Measurements from ENCODE around the gene CXCR6.

Gene CXCR6

GRCh38 chr3:45922950-45923590 lies 20.2 kb upstream of the CXCR6 start:
- DNase-seq: no peak

GRCh38 chr3:45923755-45924154 lies 19.5 kb upstream of the CXCR6 start:
- no peak for DNase-seq

- no peak for DNase-seq
Measured at GRCh38 chr3:45927881-45928280, 15.4 kb upstream of the CXCR6 start.

DNA sequence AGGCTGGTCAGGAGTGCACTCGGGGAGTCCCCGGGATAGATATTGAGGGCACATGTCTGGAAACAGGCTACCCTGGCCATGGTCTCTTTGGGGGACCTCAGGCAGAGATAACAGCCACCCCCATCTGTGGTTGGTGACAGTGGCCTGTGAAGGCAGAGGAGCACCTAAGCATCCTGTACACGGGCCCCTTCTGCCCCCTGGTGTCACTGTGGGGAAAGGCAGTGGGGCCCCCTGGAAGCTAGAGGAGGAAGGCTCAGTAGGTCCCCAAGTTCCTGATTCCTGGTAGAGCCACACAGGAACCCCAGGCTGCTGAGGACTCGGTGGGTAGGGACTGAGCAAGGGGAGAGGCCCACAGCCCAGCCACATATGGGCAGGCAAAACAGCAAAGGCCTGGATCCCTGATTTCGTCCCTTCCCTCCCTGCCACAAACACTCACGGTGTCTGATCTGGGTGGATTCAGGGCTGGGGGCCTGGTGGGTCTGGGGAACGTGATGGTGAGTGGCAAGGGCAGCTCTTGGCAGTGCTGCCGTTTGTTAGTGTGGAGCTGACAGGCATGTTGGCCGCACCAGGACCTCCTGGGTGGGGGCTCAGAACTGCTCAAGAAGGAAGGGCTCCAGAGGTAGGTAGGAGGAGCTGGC lies 14.1 kb upstream of the CXCR6 start:
- peak; percentile 1 for DNase-seq

DNA sequence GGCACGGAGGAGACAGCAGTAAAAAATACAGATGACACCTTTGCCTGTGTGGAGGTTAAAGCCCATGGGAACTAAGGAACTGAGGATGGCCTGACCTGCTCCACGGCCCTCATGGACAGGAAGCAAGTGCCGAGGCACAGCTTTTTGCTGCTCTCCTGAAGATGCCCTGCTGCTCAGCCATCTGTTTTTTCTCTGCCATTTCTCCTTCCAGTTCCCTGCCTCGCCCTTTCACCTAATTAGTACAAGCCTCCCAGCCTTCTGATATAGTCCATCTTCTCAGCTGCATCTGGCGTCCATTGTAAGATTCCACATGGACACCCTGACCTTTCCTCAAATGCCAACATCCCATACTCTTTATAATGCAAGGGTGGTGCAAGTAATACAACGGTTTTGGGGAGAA lies 11.8 kb upstream of the CXCR6 start:
- DNase-seq: peak; percentile 78

- DNase-seq: no peak
Measured at GRCh38 chr3:45932112-45932511, 11.2 kb upstream of the CXCR6 start.

DNA sequence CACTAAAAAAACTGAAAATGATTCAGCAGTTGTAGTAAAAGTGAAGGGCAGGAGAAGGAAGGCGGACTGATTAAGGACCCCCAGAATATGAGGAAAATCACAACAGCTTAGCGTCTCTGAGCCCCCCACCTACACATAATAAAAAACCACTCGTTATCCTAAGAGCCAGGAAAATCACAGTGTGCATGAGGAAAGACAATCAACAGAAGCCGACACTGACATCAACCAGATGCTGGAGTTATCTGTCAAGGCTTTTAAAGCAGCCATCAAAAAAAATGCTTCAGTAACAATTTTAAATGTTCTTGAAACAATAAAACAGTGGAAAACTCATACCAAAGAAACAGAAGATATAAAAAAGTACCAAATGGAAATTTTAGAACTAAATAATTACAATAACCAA lies 9.7 kb upstream of the CXCR6 start:
- peak; percentile 8 for DNase-seq

DNA sequence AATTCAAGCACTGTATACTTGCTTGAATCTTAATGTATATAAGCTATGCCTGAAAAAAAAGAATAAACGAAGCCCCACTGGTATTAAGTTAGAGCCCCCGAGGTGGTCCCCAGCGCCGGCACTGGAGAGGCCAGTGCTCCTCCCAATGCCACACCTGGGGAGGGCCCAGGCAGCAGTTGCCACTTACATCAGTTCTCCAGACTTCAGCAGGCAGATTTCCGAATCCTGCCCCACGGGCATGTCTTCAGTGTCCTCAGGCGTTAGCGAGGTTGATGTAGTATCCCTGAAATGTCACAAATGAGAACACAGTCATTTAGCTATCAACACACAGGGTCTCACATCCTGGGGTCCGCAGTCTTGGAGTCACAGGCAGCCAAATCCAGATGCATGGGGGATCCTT lies 7.0 kb upstream of the CXCR6 start:
- DNase-seq: no peak

GRCh38 chr3:45937206-45938042 lies 5.8 kb upstream of the CXCR6 start:
- no peak for DNase-seq

GRCh38 chr3:45938043-45938435 lies 5.2 kb upstream of the CXCR6 start:
- DNase-seq: no peak

- DNase-seq: peak; percentile 66
Measured at GRCh38 chr3:45938864-45939263, 4.4 kb upstream of the CXCR6 start.

- DNase-seq: peak; percentile 48
Measured at GRCh38 chr3:45939341-45939771, 3.9 kb upstream of the CXCR6 start.

GRCh38 chr3:45940004-45940780 lies 3.1 kb upstream of the CXCR6 start:
- peak; percentile 1 for DNase-seq

DNA sequence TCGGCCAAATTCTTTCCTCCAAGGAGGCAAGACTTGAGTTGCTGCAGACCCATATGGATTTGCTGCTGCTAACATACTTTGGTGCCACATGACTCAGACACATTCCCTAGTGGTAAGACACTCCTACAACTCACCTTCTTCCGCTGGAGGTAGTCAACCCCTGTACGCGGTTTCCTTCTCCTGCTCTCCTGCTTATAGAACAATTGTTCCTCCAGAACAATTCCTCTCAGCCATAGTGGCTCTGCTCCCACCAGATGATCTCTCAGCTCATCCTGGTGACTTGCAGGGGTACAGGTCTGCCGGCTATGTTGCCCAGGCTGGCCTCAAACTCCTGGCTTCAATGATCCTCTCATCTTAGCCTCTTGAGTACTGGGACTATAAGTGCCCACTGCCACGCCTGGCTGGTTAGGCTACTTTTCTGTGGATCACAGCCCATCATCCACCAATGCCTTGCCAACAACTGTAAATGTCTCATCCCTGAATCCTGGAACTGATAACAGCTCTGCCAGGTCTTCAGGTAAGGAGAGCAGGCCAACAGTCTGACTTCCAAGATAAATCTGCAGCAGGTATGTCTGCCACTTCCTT lies 2.4 kb upstream of the CXCR6 start:
- DNase-seq: no peak

- no peak for DNase-seq
Measured at GRCh38 chr3:45942051-45942825, 1.0 kb upstream of the CXCR6 start.

DNA sequence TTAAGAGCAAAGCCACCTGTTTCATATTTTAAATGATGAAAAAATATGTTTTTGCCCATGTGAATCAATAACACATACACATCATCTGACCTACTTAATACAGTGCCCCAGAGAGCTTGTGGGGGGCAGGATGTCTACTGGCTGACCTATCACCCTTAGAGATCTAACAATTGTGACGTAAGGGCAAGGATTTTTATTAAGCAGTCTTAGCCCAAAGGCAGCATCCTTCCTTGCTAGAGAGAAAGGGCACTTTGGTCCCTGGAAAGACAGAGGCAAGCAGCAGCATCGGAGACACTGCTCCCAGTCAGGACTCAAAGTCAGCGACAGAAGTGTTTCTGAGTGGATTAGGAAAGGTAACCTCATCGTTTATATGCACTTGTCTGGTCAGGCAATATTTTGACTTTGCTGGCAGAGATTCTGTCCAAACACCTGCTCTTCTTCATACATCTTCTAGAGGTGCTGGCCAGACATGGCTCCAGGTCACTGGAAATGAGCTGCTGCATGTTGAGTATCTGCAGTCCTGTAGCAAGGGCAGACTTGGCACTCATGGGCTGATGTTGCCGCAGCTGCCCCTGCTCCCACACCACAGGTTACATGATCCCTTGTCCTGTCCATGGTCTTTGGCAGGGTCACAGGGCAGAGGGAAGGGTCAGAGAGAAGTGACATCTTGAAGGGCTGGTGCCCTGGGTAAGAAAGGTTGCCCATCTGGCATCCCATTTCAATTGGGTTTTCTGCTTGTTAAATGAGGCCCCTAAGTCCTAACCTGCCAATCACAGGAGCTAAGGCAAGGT lies 1.8 kb downstream of the CXCR6 start:
- no peak for DNase-seq

GRCh38 chr3:45946307-45946706 lies 3.0 kb downstream of the CXCR6 start:
- DNase-seq: no peak

DNA sequence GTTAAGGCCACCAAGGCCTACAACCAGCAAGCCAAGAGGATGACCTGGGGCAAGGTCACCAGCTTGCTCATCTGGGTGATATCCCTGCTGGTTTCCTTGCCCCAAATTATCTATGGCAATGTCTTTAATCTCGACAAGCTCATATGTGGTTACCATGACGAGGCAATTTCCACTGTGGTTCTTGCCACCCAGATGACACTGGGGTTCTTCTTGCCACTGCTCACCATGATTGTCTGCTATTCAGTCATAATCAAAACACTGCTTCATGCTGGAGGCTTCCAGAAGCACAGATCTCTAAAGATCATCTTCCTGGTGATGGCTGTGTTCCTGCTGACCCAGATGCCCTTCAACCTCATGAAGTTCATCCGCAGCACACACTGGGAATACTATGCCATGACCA lies 3.6 kb downstream of the CXCR6 start:
- no peak for DNase-seq

DNA sequence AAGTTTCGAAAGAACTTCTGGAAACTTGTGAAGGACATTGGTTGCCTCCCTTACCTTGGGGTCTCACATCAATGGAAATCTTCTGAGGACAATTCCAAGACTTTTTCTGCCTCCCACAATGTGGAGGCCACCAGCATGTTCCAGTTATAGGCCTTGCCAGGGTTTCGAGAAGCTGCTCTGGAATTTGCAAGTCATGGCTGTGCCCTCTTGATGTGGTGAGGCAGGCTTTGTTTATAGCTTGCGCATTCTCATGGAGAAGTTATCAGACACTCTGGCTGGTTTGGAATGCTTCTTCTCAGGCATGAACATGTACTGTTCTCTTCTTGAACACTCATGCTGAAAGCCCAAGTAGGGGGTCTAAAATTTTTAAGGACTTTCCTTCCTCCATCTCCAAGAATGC lies 4.1 kb downstream of the CXCR6 start:
- DNase-seq: no peak

DNA sequence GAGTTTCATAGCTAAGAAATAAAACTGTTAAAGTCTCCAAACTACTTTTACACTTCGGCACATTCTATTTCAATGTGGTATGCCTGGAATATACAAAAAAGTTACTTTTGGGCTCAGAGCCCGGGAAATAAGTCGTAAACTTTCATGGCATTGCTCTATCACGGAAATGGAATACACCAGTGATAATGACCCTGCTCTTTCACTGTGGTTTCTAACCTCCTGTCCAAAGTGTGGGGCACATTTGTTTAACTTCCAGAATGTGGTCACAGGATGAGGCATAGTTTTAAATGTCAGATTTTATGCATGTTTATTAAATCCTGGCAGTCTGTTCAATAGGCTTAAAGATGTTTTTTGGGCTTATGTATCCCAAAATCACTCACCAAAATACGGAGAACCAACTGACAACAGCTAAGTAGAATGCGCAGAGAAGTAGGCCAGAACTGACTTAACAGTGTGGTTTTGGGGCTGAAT lies 5.1 kb downstream of the CXCR6 start:
- no peak for DNase-seq

DNA sequence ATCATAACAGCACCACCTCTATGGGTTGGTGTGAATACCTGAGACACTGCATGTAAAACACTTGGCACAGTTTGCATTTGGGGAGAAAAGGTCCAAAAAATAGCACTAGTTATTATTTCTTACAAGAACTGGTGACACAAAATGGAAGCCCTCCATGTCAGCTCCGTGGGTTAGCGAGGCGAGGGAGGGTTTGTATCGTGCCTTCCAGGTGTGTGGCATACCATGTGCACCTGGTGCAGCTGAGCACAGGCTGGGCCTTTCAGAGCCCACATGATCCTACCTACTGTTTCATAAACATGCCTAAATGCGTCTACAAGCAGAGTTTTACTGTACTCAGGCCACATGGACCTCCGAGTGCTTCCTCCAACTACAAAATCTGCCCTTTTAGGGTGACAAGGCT lies 5.6 kb downstream of the CXCR6 start:
- DNase-seq: no peak

All from NCI-H2171 treated with DMSO at 0.1 percent for 48 hours (cell line).